ENCODE results near the gene PPP2R2B.

- TF ChIP-seq CTCF (IDR thresholded peaks at IDR 0.05) (no peak), POLR2A (IDR thresholded peaks at IDR 0.05; ENCODE audit: low read depth) (no peak), POLR2AphosphoS5 (IDR thresholded peaks at IDR 0.05) (no peak), EP300 (IDR thresholded peaks at IDR 0.05) (no peak)
These were observed 152.5 kb downstream of the PPP2R2B start for GRCh38 chr5:146726020-146726419.

Data from esophagus muscularis mucosa (tissue), 4 donors.